H9 (cell line): ENCODE measurements around the gene BNIP5. TPM values are rescaled to one million over a fixed set of nuclear protein-coding genes. Genes with fewer than 3 reads are reported as not detected.

ENCODE experiments used
- DNase-seq: peaks from one replicate; pipeline ENCODE4 v3.0.0-alpha.2; 2017
- H2AFZ ChIP-seq: one replicate; pipeline ENCODE4 v1.6.1; 2013; ENCODE audit warnings: mild to moderate bottlenecking, low read length, control low read depth, moderate library complexity
- H2AK5ac ChIP-seq: 2 replicates; pipeline ENCODE4 v1.6.1; 2013; ENCODE audit warnings: low read length, control low read depth, mixed read lengths; ENCODE audit not compliant: insufficient read length
- H2BK120ac ChIP-seq: one replicate; pipeline ENCODE4 v1.6.1; 2013; ENCODE audit warnings: low read depth, mild to moderate bottlenecking, low read length, control low read depth, inconsistent platforms; ENCODE audit not compliant: poor library complexity, severe bottlenecking
- H2BK12ac ChIP-seq: 2 replicates; pipeline ENCODE4 v1.6.1; 2013; ENCODE audit warnings: low read length, control low read depth, mixed read lengths, low read depth; ENCODE audit not compliant: insufficient read length
- H2BK15ac ChIP-seq: 2 replicates; pipeline ENCODE4 v1.6.1; 2013; ENCODE audit warnings: low read depth, low read length, control low read depth
- H2BK20ac ChIP-seq: one replicate; pipeline ENCODE4 v1.6.1; 2013; ENCODE audit warnings: low read depth, mild to moderate bottlenecking, low read length, control low read depth, inconsistent platforms; ENCODE audit not compliant: poor library complexity, severe bottlenecking
- H2BK5ac ChIP-seq: 2 replicates; pipeline ENCODE4 v1.6.1; 2013; ENCODE audit warnings: low read length, control low read depth, mixed read lengths; ENCODE audit not compliant: insufficient read length
- H3K14ac ChIP-seq: 2 replicates; pipeline ENCODE4 v1.6.1; 2013; ENCODE audit warnings: low read length, control low read depth; ENCODE audit not compliant: insufficient read depth
- H3K18ac ChIP-seq: 2 replicates; pipeline ENCODE4 v1.6.1; 2013; ENCODE audit warnings: low read depth, mild to moderate bottlenecking, mixed read lengths, low read length, control low read depth; ENCODE audit not compliant: insufficient read length
- H3K23ac ChIP-seq: 2 replicates; pipeline ENCODE4 v1.6.1; 2013; ENCODE audit warnings: low read length, control low read depth, mixed read lengths, low read depth; ENCODE audit not compliant: insufficient read length
- H3K23me2 ChIP-seq: 2 replicates; pipeline ENCODE4 v1.6.1; 2013; ENCODE audit warnings: low read depth, mild to moderate bottlenecking, mixed read lengths, low read length, control low read depth; ENCODE audit not compliant: insufficient read length, poor library complexity, severe bottlenecking
- H3K27ac ChIP-seq: 2 replicates; pipeline ENCODE4 v1.5.1; 2013; ENCODE audit warnings: low read length, control low read depth, mixed read lengths, low read depth; ENCODE audit not compliant: insufficient read length
- H3K27me3 ChIP-seq: 2 replicates; pipeline ENCODE4 v1.6.1; 2013; ENCODE audit warnings: low read length, control low read depth, inconsistent platforms; ENCODE audit not compliant: insufficient read depth
- H3K4ac ChIP-seq: 2 replicates; pipeline ENCODE4 v1.6.1; 2013; ENCODE audit warnings: low read depth, mild to moderate bottlenecking, control low read depth, inconsistent platforms, low read length, moderate library complexity
- H3K4me1 ChIP-seq: 2 replicates; pipeline ENCODE4 v1.6.1; 2013; ENCODE audit warnings: low read length, control low read depth, inconsistent platforms; ENCODE audit not compliant: insufficient read depth
- H3K4me2 ChIP-seq: 2 replicates; pipeline ENCODE4 v1.6.1; 2013; ENCODE audit warnings: low read length, control low read depth, mixed read lengths; ENCODE audit not compliant: insufficient read length, insufficient read depth
- H3K56ac ChIP-seq: 2 replicates; pipeline ENCODE4 v1.6.1; 2013; ENCODE audit warnings: low read depth, mild to moderate bottlenecking, mixed read lengths, low read length, control low read depth; ENCODE audit not compliant: insufficient read length
- H3K79me1 ChIP-seq: 2 replicates; pipeline ENCODE4 v1.6.1; 2013; ENCODE audit warnings: low read depth, mild to moderate bottlenecking, moderate library complexity, low read length, control low read depth, inconsistent platforms; ENCODE audit not compliant: insufficient read depth, poor library complexity, severe bottlenecking
- H3K79me2 ChIP-seq: 2 replicates; pipeline ENCODE4 v1.6.1; 2013; ENCODE audit warnings: low read length, control low read depth, inconsistent platforms; ENCODE audit not compliant: insufficient read depth
- H3K9ac ChIP-seq: 2 replicates; pipeline ENCODE4 v1.6.1; 2013; ENCODE audit warnings: low read length, control low read depth, mixed read lengths; ENCODE audit not compliant: insufficient read length; ENCODE audit errors: extremely low read depth
- H3K9me3 ChIP-seq: one replicate; pipeline ENCODE4 v1.6.1; 2013; ENCODE audit warnings: low read depth, low read length, inconsistent platforms; ENCODE audit not compliant: control insufficient read depth
- H3T11ph ChIP-seq: one replicate; pipeline ENCODE4 v1.6.1; 2013; ENCODE audit warnings: mild to moderate bottlenecking, low read length, control low read depth, inconsistent platforms
- H4K20me1 ChIP-seq: one replicate; pipeline ENCODE4 v1.6.1; 2013; ENCODE audit not compliant: control insufficient read depth, insufficient read length, insufficient read depth
- H4K5ac ChIP-seq: 2 replicates; pipeline ENCODE4 v1.6.1; 2013; ENCODE audit warnings: low read depth, mild to moderate bottlenecking, mixed read lengths, low read length, control low read depth; ENCODE audit not compliant: insufficient read length
- H4K8ac ChIP-seq: replicated peaks from 2 replicates; pipeline ENCODE4 v1.6.1; 2013; ENCODE audit warnings: low read length, control low read depth, mixed read lengths, low read depth; ENCODE audit not compliant: insufficient read length
- H4K91ac ChIP-seq: 2 replicates; pipeline ENCODE4 v1.6.1; 2013; ENCODE audit warnings: low read depth, mild to moderate bottlenecking, moderate library complexity, mixed read lengths, low read length, control low read depth; ENCODE audit not compliant: insufficient read length
- H3K27ac Mint-ChIP-seq, 3 experiments: 2 replicates in 2 of 3; 3 replicates in 1 of 3; pipeline ENCODE4 v1.8.0; 2020 to 2021; ENCODE audit warnings: mixed read lengths in 3 of 3, mild to moderate bottlenecking in 1 of 3, moderate library complexity in 1 of 3
- H3K27me3 Mint-ChIP-seq: 2 replicates; pipeline ENCODE4 v1.8.0; 2021; ENCODE audit warnings: low read depth, mild to moderate bottlenecking, moderate library complexity, mixed read lengths
- H3K36me3 Mint-ChIP-seq, 3 experiments: 2 replicates in 2 of 3; 3 replicates in 1 of 3; pipeline ENCODE4 v1.8.0; 2020 to 2021; ENCODE audit warnings: low read depth in 3 of 3, mixed read lengths in 3 of 3; ENCODE audit not compliant: insufficient read depth in 1 of 3
- H3K4me1 Mint-ChIP-seq, 2 experiments: 2 replicates each; pipeline ENCODE4 v1.8.0; 2020; ENCODE audit warnings: mixed read lengths in 2 of 2
- H3K4me3 Mint-ChIP-seq, 2 experiments: 2 replicates in 1 of 2; 3 replicates in 1 of 2; pipeline ENCODE4 v1.8.0; 2020 to 2021; ENCODE audit warnings: mild to moderate bottlenecking in 2 of 2, mixed read lengths in 2 of 2, moderate library complexity in 1 of 2
- H3K9me3 Mint-ChIP-seq, 2 experiments: 2 replicates in 1 of 2; 3 replicates in 1 of 2; pipeline ENCODE4 v1.8.0; 2020; ENCODE audit warnings: mild to moderate bottlenecking in 2 of 2, mixed read lengths in 2 of 2, moderate library complexity in 1 of 2
- WGBS: extraction: QIAGEN DNeasy Blood & Tissue Kit; methylation state at CpG from one replicate; pipeline ENCODE4 v1.1.7; 2013; ENCODE audit warnings: missing lambda C conversion rate, low lambda C conversion rate, mixed read lengths; ENCODE audit not compliant: insufficient read length; ENCODE audit errors: extremely low coverage; 5-methylcytosine and 5-hydroxymethylcytosine counted together
- total RNA-seq: library from RNA; stranded (reverse); gene quantifications from 2 replicates; pipeline ENCODE4 v1.2.1, GENCODE V29; 2021
- TF ChIP-seq, protein P1 (sequence below): fragments of 200-600 bp; sonication (generic); conservative IDR thresholded peaks from 3 replicates; pipeline ENCODE4 v1.8.0; 2021; ENCODE audit warnings: antibody characterized with exemption, mild to moderate bottlenecking

Gene BNIP5
- total RNA-seq, 1 experiment from 2014 or later = not detected

DNA sequence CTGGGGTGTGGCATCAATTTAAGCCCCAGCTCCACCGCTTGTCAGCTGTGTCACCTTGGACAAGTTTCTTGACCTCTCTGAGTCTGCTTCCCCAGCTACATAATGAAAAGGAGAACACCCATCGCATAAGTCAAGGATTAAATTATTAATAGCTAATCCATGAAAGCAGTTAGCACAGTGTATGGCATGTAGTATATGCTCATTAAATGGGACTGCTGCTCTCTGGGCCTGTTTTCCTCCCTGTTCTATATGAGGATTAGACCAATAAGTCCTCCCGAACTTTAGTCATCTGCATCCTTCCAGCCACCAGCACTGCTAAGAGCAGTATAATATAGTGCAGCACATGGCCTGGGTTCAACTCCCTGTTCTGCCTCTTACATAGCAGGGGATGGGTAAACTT is 31.1 kb upstream of the BNIP5 start:
- Mint-ChIP-seq H3K36me3 (peaks cover 0 to 6% (median 0%) of the 10 kb centered on the region in 3 experiments; a peak in 1 of 7 replicates), H3K27me3 (no peaks in the 10 kb centered on the region; the same call in none of the 2 replicates), H3K9me3 (peaks cover 0 to 4% of the 10 kb centered on the region in 2 experiments; a peak in 2 of 5 replicates), H3K27ac (no peak overlapping the region; a peak in 1 of 7 replicates), H3K4me3 (no peak overlapping the region; a peak in 1 of 5 replicates), H3K4me1 (peaks cover 2 to 11% of the 10 kb centered on the region in 2 experiments)
- Histone ChIP-seq H3K23ac (no peak overlapping the region), H3K4me2 (no peak overlapping the region), H2BK12ac (no peak overlapping the region), H3K4ac (no peak overlapping the region), H3K79me1 (no peaks in the 10 kb centered on the region), H3K18ac (no peak overlapping the region), H4K91ac (no peak overlapping the region), H2BK120ac (no peak overlapping the region), H3K23me2 (no peaks in the 10 kb centered on the region), H4K8ac (no peak overlapping the region), H2AFZ (no peak overlapping the region), H3K27ac (no peak overlapping the region), H3K56ac (no peak overlapping the region), H3K79me2 (0 out of 2 replicates have a peak, but pooled peaks cover 2% of the 10 kb centered on the region), H3K14ac (no peak overlapping the region), H4K5ac (no peak overlapping the region), H3K4me1 (no peaks in the 10 kb centered on the region), H3K9me3 (no peaks in the 10 kb centered on the region), H3K9ac (no peak overlapping the region), H2BK5ac (no peak overlapping the region), H2AK5ac (no peak overlapping the region), H4K20me1 (no peaks in the 10 kb centered on the region), H2BK15ac (no peak overlapping the region), H2BK20ac (no peak overlapping the region), H3K27me3 (no peaks in the 10 kb centered on the region), H3T11ph (no peak overlapping the region)
- TF ChIP-seq, protein P1, sequence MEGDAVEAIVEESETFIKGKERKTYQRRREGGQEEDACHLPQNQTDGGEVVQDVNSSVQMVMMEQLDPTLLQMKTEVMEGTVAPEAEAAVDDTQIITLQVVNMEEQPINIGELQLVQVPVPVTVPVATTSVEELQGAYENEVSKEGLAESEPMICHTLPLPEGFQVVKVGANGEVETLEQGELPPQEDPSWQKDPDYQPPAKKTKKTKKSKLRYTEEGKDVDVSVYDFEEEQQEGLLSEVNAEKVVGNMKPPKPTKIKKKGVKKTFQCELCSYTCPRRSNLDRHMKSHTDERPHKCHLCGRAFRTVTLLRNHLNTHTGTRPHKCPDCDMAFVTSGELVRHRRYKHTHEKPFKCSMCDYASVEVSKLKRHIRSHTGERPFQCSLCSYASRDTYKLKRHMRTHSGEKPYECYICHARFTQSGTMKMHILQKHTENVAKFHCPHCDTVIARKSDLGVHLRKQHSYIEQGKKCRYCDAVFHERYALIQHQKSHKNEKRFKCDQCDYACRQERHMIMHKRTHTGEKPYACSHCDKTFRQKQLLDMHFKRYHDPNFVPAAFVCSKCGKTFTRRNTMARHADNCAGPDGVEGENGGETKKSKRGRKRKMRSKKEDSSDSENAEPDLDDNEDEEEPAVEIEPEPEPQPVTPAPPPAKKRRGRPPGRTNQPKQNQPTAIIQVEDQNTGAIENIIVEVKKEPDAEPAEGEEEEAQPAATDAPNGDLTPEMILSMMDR = no peak
- DNase-seq = no peak
- WGBS = no CpG with 5 or more reads among the region's 3 CpGs
